Lower leg skin (tissue), 3 donors: Measurements from ENCODE around the gene ASPDH.

Experiments used
- POLR2A ChIP-seq, 2 donors: fragments of 450-650 bp; IDR thresholded peaks; one replicate each; pipeline ENCODE4 v1.6.1; 2016 to 2017; ENCODE audit warnings: antibody characterized with exemption in 2 of 2, mild to moderate bottlenecking in 1 of 2, moderate library complexity in 1 of 2
- TF ChIP-seq, protein P1 (sequence below), 3 donors: fragments of 450-650 bp; IDR thresholded peaks; one replicate each; pipeline ENCODE4 v1.5.1; 2016; ENCODE audit warnings: antibody characterized with exemption in 3 of 3, mild to moderate bottlenecking in 3 of 3, moderate library complexity in 2 of 3

DNA sequence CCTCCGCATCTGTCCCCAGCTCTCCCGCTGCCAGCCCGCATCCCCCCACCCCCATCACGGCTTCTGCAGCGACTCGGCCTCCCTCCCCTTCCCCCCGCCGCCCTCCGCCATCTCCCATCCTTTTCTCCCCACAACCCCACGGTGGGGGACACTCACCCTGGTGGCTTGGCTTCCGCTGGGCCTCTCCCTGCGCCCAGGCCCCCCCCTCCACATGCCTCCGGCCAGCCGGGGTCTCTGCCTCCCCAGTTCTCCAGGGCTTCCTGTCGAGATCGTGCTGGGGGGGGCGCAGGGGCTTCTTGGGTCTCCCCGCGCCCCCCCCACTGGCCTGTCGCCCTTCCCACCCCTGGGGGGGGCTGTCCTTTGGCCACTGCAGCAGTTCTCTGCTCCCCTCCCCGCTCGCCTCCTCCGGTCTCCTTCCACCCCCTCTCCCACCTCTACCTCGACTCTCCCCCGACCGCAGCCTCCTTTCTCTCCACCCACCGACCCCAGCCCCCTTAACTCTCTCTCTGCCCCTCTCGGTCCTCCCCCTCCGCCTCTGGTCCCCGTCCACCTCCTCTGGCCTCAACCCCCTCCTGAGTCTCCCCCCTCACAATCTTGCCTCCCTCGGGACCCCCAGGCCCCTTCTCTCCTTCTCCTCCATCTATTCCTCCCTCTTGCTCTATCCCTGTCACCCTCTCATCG, 37.5 kb upstream of the ASPDH start:
- TF ChIP-seq POLR2A (IDR thresholded peaks at IDR 0.05): no peak
- TF ChIP-seq, protein P1, sequence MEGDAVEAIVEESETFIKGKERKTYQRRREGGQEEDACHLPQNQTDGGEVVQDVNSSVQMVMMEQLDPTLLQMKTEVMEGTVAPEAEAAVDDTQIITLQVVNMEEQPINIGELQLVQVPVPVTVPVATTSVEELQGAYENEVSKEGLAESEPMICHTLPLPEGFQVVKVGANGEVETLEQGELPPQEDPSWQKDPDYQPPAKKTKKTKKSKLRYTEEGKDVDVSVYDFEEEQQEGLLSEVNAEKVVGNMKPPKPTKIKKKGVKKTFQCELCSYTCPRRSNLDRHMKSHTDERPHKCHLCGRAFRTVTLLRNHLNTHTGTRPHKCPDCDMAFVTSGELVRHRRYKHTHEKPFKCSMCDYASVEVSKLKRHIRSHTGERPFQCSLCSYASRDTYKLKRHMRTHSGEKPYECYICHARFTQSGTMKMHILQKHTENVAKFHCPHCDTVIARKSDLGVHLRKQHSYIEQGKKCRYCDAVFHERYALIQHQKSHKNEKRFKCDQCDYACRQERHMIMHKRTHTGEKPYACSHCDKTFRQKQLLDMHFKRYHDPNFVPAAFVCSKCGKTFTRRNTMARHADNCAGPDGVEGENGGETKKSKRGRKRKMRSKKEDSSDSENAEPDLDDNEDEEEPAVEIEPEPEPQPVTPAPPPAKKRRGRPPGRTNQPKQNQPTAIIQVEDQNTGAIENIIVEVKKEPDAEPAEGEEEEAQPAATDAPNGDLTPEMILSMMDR (IDR thresholded peaks at IDR 0.05): no peak
